ENCODE measurements around the gene PTPRR. TPM values are rescaled to one million over a fixed set of nuclear protein-coding genes. Genes with fewer than 3 reads are reported as not detected.

PTPRR gene
- total and polyA plus RNA-seq, 10 of the 15 experiments (the other 5 are each of a cell fraction or from before 2014, with no cell fraction given), result 0.14 to 3.1 (median 0.42) TPM

DNA sequence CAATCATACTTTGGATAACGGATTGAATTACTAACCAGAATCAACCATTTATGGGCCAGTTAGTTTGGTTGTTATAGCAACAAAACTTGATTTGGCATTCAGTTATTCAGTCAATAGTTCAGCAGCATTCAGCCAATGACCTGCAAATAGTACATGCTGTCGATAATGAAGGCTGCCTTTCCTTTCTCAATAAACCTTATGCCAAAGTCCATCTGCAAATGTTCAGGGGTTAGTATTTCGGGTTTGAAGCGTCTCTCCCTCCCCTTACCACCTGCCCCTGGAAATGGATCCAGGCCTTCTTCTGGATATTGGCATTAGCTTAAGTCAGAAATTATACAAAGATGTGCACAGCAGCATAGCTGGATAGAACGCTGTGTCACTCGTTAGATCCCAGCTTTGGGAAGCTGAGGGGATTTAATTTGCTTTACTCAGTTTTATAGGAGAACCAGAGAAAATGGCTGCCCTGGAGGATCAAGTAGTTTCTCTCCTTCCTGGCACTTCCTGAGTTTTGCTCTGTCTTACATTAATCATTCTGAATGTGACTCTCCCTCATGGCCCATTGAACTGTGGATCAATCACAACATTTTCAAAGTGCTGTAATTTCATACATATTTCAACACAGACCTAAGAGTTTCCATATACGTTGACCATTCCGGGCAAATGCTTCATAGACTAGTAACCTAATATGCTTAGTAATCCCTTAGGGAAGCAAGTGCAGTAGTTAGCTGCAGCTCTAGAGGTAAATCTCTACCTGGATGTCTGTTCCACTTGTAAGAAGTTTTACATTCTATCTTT lies 46.7 kb upstream of the PTPRR start (continued):
- no peak for TF ChIP-seq NRF1 (conservative IDR thresholded peaks at IDR 0.05; ENCODE audit: low read depth, low read length)
- TF ChIP-seq, protein P1, sequence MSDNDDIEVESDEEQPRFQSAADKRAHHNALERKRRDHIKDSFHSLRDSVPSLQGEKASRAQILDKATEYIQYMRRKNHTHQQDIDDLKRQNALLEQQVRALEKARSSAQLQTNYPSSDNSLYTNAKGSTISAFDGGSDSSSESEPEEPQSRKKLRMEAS (IDR thresholded peaks at IDR 0.05; ENCODE audit: low read depth, low read length), result no peak
- TF ChIP-seq FOS (IDR thresholded peaks at IDR 0.05; ENCODE audit: borderline replicate concordance, extremely low read depth, insufficient read length), result no peak

DNA sequence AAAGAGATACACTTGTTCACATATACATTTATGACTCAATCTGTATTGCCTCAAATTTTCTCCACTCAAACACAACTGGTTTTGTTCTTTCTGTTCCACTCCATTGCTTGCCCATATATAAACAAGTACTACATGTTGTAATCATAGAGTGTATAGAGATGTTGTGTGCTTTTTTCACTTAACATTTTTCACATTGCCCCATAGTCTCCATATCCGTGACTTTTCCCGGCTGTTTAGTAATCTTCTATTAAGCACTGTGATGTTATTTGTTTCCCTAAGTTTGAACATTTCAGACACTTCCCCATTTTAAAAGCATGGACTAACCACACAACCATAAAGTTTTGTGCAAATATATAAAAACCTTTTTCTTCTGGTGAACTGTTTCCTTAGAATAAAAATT lies 45.5 kb upstream of the PTPRR start:
- POLR2A ChIA-PET, result no interaction called here
- DNase-seq (ENCODE audit: low read depth, low spot score), result no peak

More for the DNA sequence above, 45.5 kb upstream of the PTPRR start:
- in situ Hi-C loops (cut with MboI), result no loop called here
- H3K36me3 ChIP-seq (ENCODE audit: control insufficient read depth in 2 of 2, insufficient read depth in 2 of 2, low read length in 1 of 2), result no peaks in the 10 kb centered on the region
- H4K20me1 ChIP-seq (ENCODE audit: control insufficient read depth, insufficient read depth), result no peaks in the 10 kb centered on the region
- SMC1A ChIA-PET (ENCODE audit: uncharacterized antibody, unreplicated experiment), result no interaction called here
- H2AFZ ChIP-seq (ENCODE audit: control insufficient read depth, low read depth, low read length), result no peak overlapping the region
- no peak overlapping the region for H3K4me2 ChIP-seq (ENCODE audit: control insufficient read depth, insufficient read depth)
- no peak overlapping the region for H3K9ac ChIP-seq (ENCODE audit: control insufficient read depth, insufficient read depth, low read length)
- 2% methylated on average over 2 of the region's 2 CpGs for WGBS (ENCODE audit: insufficient coverage, insufficient replicate concordance, low lambda C conversion rate, missing lambda C conversion rate)
- ATAC-seq (no peak), FAIRE-seq (no peak)
- CTCF ChIA-PET, result interaction anchor here (0.9 kb wide), 1 partner anchor 15 kb away, joined by 3 read pairs; no protein-coding TSS in a partner anchor
- no peaks in the 10 kb centered on the region for H3K4me1 ChIP-seq (ENCODE audit: control insufficient read depth, insufficient read depth, low read length)
- no peak for TF ChIP-seq GATAD2B (conservative IDR thresholded peaks at IDR 0.05; ENCODE audit: low read depth)
- TF ChIP-seq NR2C2 (IDR thresholded peaks at IDR 0.05; ENCODE audit: borderline replicate concordance, control insufficient read depth, insufficient read length, low read depth), result no peak
- no peak for TF ChIP-seq STAT3 (IDR thresholded peaks at IDR 0.05; ENCODE audit: low read depth, low read length)
- TF ChIP-seq IRF4 (IDR thresholded peaks at IDR 0.05; ENCODE audit: low read depth, low read length), result no peak
- TF ChIP-seq YBX1 (IDR thresholded peaks at IDR 0.05), result no peak
- TF ChIP-seq SIX5 (IDR thresholded peaks at IDR 0.05; ENCODE audit: low read depth, low read length, severe bottlenecking), result no peak
- no peaks in the 10 kb centered on the region for H3K79me2 ChIP-seq (ENCODE audit: control insufficient read depth, insufficient read depth, low read length)
- no peak overlapping the region for H3K27ac ChIP-seq (ENCODE audit: control insufficient read depth, insufficient read depth)
- BruUV-seq (replicated peaks), result no TSS peak
- no peaks in the 10 kb centered on the region for H3K9me3 ChIP-seq (replicated peaks; ENCODE audit: control insufficient read depth, insufficient read depth, low read length)
- RAD21 ChIA-PET (ENCODE audit: unreplicated experiment), result no interaction called here
- intact Hi-C loops (cut with micrococcal nuclease; ENCODE audit: unreplicated experiment), result no loop called here
- no peak overlapping the region for H3K4me3 ChIP-seq
- peaks cover 0 to 3% of the 10 kb centered on the region in 2 experiments; a peak in 1 of 4 replicates for H3K27me3 ChIP-seq (replicated peaks in 1 of 2; ENCODE audit: control insufficient read depth in 2 of 2, insufficient read depth in 2 of 2, low read length in 1 of 2)
